Testis (tissue), 3 donors: ENCODE measurements around the gene MRPL21. TPM values are rescaled to one million over a fixed set of nuclear protein-coding genes. Genes with fewer than 3 reads are reported as not detected.
A peak's percentile ranks its signal among the peaks of the same experiment; 100 is the strongest.

ENCODE experiments used
- DNase-seq: peaks from one replicate; pipeline ENCODE4 v3.0.0-alpha.2; 2019
- H3K27ac ChIP-seq, 2 donors: fragments of 200-600 bp; sonication (generic); one replicate each; pipeline ENCODE4 v1.5.1; 2019
- H3K27me3 ChIP-seq: fragments of 200-600 bp; sonication (generic); one replicate; pipeline ENCODE4 v1.5.1; 2019
- H3K36me3 ChIP-seq: fragments of 200-600 bp; sonication (generic); one replicate; pipeline ENCODE4 v1.5.1; 2017; ENCODE audit warnings: low read depth; ENCODE audit errors: missing control alignments
- H3K4me1 ChIP-seq: fragments of 200-600 bp; sonication (generic); one replicate; pipeline ENCODE4 v1.5.1; 2019
- H3K4me3 ChIP-seq, 2 donors: fragments of 200-600 bp; sonication (generic); one replicate each; pipeline ENCODE4 v1.5.1; 2017 to 2019
- H3K9me3 ChIP-seq: fragments of 200-600 bp; sonication (generic); one replicate; pipeline ENCODE4 v1.5.1; 2017
- CTCF ChIP-seq, 3 experiments: fragments of 450-650 bp in 2 of 3; fragments of 200-600 bp in 1 of 3; sonication (generic) in 1 of 3; IDR thresholded peaks; one replicate each; pipeline ENCODE4 v1.5.1; 2016 to 2019; ENCODE audit warnings: antibody characterized with exemption in 3 of 3, mild to moderate bottlenecking in 2 of 3, moderate library complexity in 1 of 3
- POLR2A ChIP-seq: fragments of 450-650 bp; IDR thresholded peaks from one replicate; pipeline ENCODE4 v1.6.1; 2017; ENCODE audit warnings: antibody characterized with exemption, mild to moderate bottlenecking, moderate library complexity
- WGBS, 2 donors: methylation state at CpG; one replicate each; pipeline ENCODE4 v1.1.5; 2018; 5-methylcytosine and 5-hydroxymethylcytosine counted together
- intact Hi-C: fragments of 100-400 bp; cut with DNase I; formaldehyde crosslinking; loops from one replicate; pipeline ENCODE4 v1.15.1; 2023; ENCODE audit warnings: low total_unique reads
- polyA plus RNA-seq: library from polyadenylated mRNA; stranded (reverse); fragments of 350-450 nt; fragmentation: Illumina TruSeq; extraction: RNeasy Lipid Tissue Mini Kit (QIAGEN cat#74804); gene quantifications from one replicate; pipeline ENCODE4 v1.2.3, GENCODE V29; 2014; ENCODE audit warnings: low read depth, low replicate concordance; ENCODE audit not compliant: insufficient read depth
- total RNA-seq, 2 donors: library from RNA; depleted of rRNA; stranded (reverse); fragments of >200 nt; gene quantifications; one replicate each; pipeline ENCODE4 v1.2.3, GENCODE V29; 2016

Gene MRPL21
- total and polyA plus RNA-seq, 3 donors from 2014 or later, result 43.2 to 96.2 (median 45.0) TPM

- TF ChIP-seq POLR2A (no peak), CTCF (IDR thresholded peaks at IDR 0.05) (no peak)
- WGBS, 2 donors, result 78 to 80% methylated on average over 8 of the region's 8 CpGs
- H3K36me3 ChIP-seq, result no peaks in the 10 kb centered on the region
- H3K27ac ChIP-seq, result no peak overlapping the region
- no peak for DNase-seq
- intact Hi-C loops, result no loop called here
- H3K27me3 ChIP-seq, result no peaks in the 10 kb centered on the region
- H3K4me1 ChIP-seq, result no peaks in the 10 kb centered on the region
- no peak overlapping the region for H3K4me3 ChIP-seq
- no peaks in the 10 kb centered on the region for H3K9me3 ChIP-seq
Observed at GRCh38 chr11:68910965-68911364, 7.3 kb upstream of the MRPL21 start.

GRCh38 chr11:68908273-68908672, 4.6 kb upstream of the MRPL21 start:
- H3K27ac ChIP-seq, result no peak overlapping the region
- TF ChIP-seq POLR2A (no peak), CTCF (IDR thresholded peaks at IDR 0.05) (no peak)
- 83 to 95% methylated on average over 5 of the region's 5 CpGs for WGBS, 2 donors
- intact Hi-C loops, result loop anchor here (10.0 kb wide), 1 partner anchor 97 kb away; no protein-coding TSS in a partner anchor
- no peak overlapping the region for H3K4me3 ChIP-seq
- no peaks in the 10 kb centered on the region for H3K9me3 ChIP-seq
- DNase-seq, result no peak
- no peaks in the 10 kb centered on the region for H3K36me3 ChIP-seq
- H3K27me3 ChIP-seq, result no peaks in the 10 kb centered on the region
- peaks cover 10% of the 10 kb centered on the region for H3K4me1 ChIP-seq

GRCh38 chr11:68905421-68906360, 2.1 kb upstream of the MRPL21 start:
- Histone ChIP-seq H3K9me3 (no peaks in the 10 kb centered on the region), H3K4me1 (peaks cover 15% of the 10 kb centered on the region), H3K36me3 (no peaks in the 10 kb centered on the region), H3K27ac (no peak overlapping the region), H3K4me3 (no peak overlapping the region), H3K27me3 (no peaks in the 10 kb centered on the region)
- TF ChIP-seq POLR2A, result no peak
- intact Hi-C loops, result loop anchor here (10.0 kb wide), 1 partner anchor 99 kb away; no protein-coding TSS in a partner anchor
- 77 to 84% methylated on average over 23 of the region's 23 CpGs for WGBS, 2 donors
- no peak for DNase-seq

- Histone ChIP-seq H3K9me3 (no peaks in the 10 kb centered on the region), H3K36me3 (no peaks in the 10 kb centered on the region), H3K4me3 (peak overlapping the region; percentile 82 to 90), H3K27ac (peak overlapping the region; percentile 60 to 85), H3K4me1 (peaks cover 15% of the 10 kb centered on the region), H3K27me3 (no peaks in the 10 kb centered on the region)
- WGBS, 2 donors, result 0 to 1% methylated on average over 24 of the region's 24 CpGs
- peak; percentile 45 for DNase-seq
- intact Hi-C loops, result loop anchor here (10.0 kb wide), 1 partner anchor 100 kb away; no protein-coding TSS in a partner anchor
- TF ChIP-seq POLR2A (no peak), CTCF (IDR thresholded peaks at IDR 0.05) (no peak)
Observed at GRCh38 chr11:68904248-68904847, 716 bp upstream of the MRPL21 start.

GRCh38 chr11:68900835-68901381, 2.7 kb downstream of the MRPL21 start:
- TF ChIP-seq POLR2A, result no peak
- no peak for TF ChIP-seq CTCF (IDR thresholded peaks at IDR 0.05)
- no peaks in the 10 kb centered on the region for H3K9me3 ChIP-seq
- peaks cover 15% of the 10 kb centered on the region for H3K4me1 ChIP-seq
- no peak for DNase-seq
- no peak overlapping the region for H3K27ac ChIP-seq
- no peak overlapping the region for H3K4me3 ChIP-seq
- no peaks in the 10 kb centered on the region for H3K27me3 ChIP-seq
- intact Hi-C loops, result loop anchor here (10.0 kb wide), 1 partner anchor 104 kb away; no protein-coding TSS in a partner anchor
- WGBS, 2 donors, result 81 to 82% methylated on average over 3 to 8 of the region's 9 CpGs
- no peaks in the 10 kb centered on the region for H3K36me3 ChIP-seq
